Endothelial cell of umbilical vein (primary cell): ENCODE data around the gene PTPN20.

Experiments
- EZH2 ChIP-seq: IDR thresholded peaks from 2 replicates; pipeline ENCODE4 v1.6.1; 2012; ENCODE audit warnings: borderline replicate concordance, low read depth, mild to moderate bottlenecking, moderate library complexity, low read length, inconsistent platforms; ENCODE audit not compliant: severe bottlenecking
- FOS ChIP-seq: IDR thresholded peaks from 2 replicates; pipeline ENCODE4 v1.6.1; 2011; ENCODE audit warnings: mild to moderate bottlenecking, low read length, moderate library complexity, borderline replicate concordance; ENCODE audit not compliant: insufficient read depth
- GATA2 ChIP-seq: IDR thresholded peaks from 2 replicates; pipeline ENCODE4 v1.7.0; 2011; ENCODE audit warnings: low read depth, mild to moderate bottlenecking, moderate library complexity, mixed read lengths, low read length; ENCODE audit not compliant: insufficient read length, insufficient read depth
- JUN ChIP-seq: IDR thresholded peaks from 2 replicates; pipeline ENCODE4 v1.6.1; 2011; ENCODE audit warnings: borderline replicate concordance, low read depth; ENCODE audit not compliant: insufficient read length, insufficient read depth
- MYC ChIP-seq: IDR thresholded peaks from one replicate; pipeline ENCODE4 v1.6.1; 2011; ENCODE audit warnings: mild to moderate bottlenecking, low read depth, low read length
- POLR2A ChIP-seq: IDR thresholded peaks from 2 replicates; pipeline ENCODE4 v1.6.1; 2012; ENCODE audit warnings: low read depth, mild to moderate bottlenecking, control low read depth, low read length
- POLR2AphosphoS5 ChIP-seq: IDR thresholded peaks from 2 replicates; pipeline ENCODE4 v1.6.1; 2012; ENCODE audit warnings: low read depth, mild to moderate bottlenecking, control low read depth, low read length, moderate library complexity; ENCODE audit not compliant: insufficient read depth
- TF ChIP-seq, protein P1 (sequence below), 2 donors: IDR thresholded peaks; 1 replicate in 1 of 2; 2 replicates in 1 of 2; pipeline ENCODE4 v1.5.1; 2011; ENCODE audit warnings: low read length in 2 of 2, mild to moderate bottlenecking in 2 of 2, moderate library complexity in 2 of 2, control low read depth in 1 of 2, inconsistent platforms in 1 of 2, low read depth in 1 of 2; ENCODE audit not compliant: insufficient read depth in 1 of 2; ENCODE audit errors: extremely low read depth in 1 of 2
- TF ChIP-seq, protein P2 (sequence below): IDR thresholded peaks from 2 replicates; pipeline ENCODE4 v1.6.1; 2011; ENCODE audit not compliant: insufficient read depth, insufficient read length

DNA sequence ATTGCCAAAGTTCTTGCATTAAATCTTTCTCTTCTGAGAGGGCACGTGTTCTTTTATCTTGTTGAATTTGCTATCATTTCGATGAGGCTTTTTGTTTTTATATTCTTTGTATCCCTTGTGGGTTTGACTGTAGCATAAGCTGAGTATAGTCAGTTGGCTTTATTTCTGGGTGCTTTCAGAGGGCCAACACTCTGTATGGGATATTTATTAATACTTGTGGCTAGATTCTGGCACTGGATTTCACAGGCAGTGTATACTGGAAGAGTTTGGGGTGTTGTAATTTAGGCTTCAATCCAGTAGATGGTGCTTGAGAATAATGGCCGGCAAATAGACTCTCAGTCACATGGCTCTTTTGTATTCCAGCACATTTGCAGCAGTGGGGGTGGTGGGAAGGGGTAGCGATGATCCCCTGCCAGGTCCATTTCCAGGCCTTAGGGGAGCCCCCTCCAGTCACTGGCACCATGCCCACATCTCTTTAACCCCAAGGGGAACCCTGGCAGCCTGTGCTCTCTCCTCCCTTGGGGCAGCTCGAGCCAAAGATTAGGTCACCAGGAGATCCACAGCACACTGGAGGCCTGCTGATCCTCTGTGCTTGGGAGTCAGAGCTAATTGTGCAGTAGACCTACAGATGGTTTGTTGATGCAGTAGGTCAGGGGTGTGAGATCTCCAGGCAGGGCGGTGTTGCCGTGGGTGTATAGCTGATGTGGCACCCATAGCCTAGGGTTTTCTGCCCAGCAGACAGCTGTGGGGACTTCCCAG lies 81.8 kb downstream of the PTPN20 start:
- TF ChIP-seq POLR2A = no peak
- TF ChIP-seq, protein P1, sequence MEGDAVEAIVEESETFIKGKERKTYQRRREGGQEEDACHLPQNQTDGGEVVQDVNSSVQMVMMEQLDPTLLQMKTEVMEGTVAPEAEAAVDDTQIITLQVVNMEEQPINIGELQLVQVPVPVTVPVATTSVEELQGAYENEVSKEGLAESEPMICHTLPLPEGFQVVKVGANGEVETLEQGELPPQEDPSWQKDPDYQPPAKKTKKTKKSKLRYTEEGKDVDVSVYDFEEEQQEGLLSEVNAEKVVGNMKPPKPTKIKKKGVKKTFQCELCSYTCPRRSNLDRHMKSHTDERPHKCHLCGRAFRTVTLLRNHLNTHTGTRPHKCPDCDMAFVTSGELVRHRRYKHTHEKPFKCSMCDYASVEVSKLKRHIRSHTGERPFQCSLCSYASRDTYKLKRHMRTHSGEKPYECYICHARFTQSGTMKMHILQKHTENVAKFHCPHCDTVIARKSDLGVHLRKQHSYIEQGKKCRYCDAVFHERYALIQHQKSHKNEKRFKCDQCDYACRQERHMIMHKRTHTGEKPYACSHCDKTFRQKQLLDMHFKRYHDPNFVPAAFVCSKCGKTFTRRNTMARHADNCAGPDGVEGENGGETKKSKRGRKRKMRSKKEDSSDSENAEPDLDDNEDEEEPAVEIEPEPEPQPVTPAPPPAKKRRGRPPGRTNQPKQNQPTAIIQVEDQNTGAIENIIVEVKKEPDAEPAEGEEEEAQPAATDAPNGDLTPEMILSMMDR (IDR thresholded peaks at IDR 0.05; ENCODE audit: extremely low read depth in 1 of 2, insufficient read depth in 1 of 2, low read depth in 1 of 2, low read length in 2 of 2) = peak in 1 of 2 donors; percentile 22
- TF ChIP-seq POLR2AphosphoS5 = no peak
- TF ChIP-seq, protein P2, sequence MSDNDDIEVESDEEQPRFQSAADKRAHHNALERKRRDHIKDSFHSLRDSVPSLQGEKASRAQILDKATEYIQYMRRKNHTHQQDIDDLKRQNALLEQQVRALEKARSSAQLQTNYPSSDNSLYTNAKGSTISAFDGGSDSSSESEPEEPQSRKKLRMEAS = no peak
- TF ChIP-seq GATA2 = no peak
- TF ChIP-seq EZH2 = no peak
- no peak for TF ChIP-seq FOS
- no peak for TF ChIP-seq MYC
- no peak for TF ChIP-seq JUN
